Gastroesophageal sphincter (tissue), 3 donors: ENCODE results near the gene KLF2.

Experiments
- POLR2A ChIP-seq, 2 donors: fragments of 450-650 bp; IDR thresholded peaks; one replicate each; pipeline ENCODE4 v1.6.1; 2017; ENCODE audit warnings: antibody characterized with exemption in 2 of 2, mild to moderate bottlenecking in 2 of 2, moderate library complexity in 1 of 2
- POLR2AphosphoS5 ChIP-seq: sonication (generic); formaldehyde crosslinking; IDR thresholded peaks from one replicate; pipeline ENCODE4 v1.6.1; 2017; ENCODE audit warnings: antibody characterized with exemption
- TF ChIP-seq, protein P1 (sequence below), 4 experiments: fragments of 200-600 bp in 2 of 4; fragments of 450-650 bp in 2 of 4; sonication (generic) in 1 of 4; IDR thresholded peaks; one replicate each; pipeline ENCODE4 v1.5.1; 2017 to 2019; ENCODE audit warnings: antibody characterized with exemption in 4 of 4, mild to moderate bottlenecking in 2 of 4, moderate library complexity in 2 of 4

DNA sequence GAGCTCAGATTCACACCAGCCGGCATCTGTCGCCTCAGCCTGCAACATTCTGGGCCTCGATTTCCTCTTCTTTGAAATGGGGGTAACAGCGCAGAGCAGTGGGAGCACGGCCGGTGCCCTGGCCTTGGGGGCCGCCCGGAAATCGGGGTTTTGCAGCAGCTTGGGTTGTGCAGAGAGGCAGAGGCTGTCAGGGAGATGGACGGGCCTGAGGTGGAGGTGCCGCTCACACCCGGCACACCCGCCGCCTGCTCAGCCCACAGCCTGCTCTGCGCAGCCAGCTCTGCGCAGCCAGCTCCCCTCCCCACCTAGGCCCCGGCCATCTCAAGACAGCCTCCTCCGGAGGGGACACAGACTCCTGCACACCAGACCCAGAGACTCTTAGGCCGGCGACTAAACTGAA is 10.6 kb downstream of the KLF2 start:
- no peak for TF ChIP-seq POLR2A (IDR thresholded peaks at IDR 0.05)
- TF ChIP-seq, protein P1, sequence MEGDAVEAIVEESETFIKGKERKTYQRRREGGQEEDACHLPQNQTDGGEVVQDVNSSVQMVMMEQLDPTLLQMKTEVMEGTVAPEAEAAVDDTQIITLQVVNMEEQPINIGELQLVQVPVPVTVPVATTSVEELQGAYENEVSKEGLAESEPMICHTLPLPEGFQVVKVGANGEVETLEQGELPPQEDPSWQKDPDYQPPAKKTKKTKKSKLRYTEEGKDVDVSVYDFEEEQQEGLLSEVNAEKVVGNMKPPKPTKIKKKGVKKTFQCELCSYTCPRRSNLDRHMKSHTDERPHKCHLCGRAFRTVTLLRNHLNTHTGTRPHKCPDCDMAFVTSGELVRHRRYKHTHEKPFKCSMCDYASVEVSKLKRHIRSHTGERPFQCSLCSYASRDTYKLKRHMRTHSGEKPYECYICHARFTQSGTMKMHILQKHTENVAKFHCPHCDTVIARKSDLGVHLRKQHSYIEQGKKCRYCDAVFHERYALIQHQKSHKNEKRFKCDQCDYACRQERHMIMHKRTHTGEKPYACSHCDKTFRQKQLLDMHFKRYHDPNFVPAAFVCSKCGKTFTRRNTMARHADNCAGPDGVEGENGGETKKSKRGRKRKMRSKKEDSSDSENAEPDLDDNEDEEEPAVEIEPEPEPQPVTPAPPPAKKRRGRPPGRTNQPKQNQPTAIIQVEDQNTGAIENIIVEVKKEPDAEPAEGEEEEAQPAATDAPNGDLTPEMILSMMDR (IDR thresholded peaks at IDR 0.05): no peak
- TF ChIP-seq POLR2AphosphoS5: no peak
